ENCODE results near the gene NLRC3.

DNA sequence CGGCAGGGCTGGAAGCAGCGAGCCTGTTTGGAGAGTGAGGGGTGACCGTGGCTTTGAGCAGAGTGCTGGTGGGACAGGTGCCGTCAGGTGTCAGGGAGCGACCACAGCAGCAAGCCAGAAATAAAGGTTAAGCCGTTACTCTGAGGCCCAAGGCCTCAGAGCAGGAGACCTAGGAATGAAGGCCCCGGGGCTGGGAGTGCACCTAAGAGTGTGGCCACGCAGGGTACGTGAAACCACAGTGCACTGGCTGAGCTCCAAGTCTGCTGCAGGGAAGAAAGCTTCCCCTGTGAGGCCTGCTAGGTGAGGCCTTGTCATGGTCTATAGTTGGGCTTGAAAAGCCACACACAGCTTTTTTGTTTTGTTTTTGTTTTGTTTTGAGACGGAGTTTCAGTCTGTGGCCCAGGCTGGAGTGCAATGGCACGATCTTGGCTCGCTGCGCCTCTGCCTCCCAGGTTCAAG lies 67.7 kb downstream of the NLRC3 start:
- TF ChIP-seq, protein P1, sequence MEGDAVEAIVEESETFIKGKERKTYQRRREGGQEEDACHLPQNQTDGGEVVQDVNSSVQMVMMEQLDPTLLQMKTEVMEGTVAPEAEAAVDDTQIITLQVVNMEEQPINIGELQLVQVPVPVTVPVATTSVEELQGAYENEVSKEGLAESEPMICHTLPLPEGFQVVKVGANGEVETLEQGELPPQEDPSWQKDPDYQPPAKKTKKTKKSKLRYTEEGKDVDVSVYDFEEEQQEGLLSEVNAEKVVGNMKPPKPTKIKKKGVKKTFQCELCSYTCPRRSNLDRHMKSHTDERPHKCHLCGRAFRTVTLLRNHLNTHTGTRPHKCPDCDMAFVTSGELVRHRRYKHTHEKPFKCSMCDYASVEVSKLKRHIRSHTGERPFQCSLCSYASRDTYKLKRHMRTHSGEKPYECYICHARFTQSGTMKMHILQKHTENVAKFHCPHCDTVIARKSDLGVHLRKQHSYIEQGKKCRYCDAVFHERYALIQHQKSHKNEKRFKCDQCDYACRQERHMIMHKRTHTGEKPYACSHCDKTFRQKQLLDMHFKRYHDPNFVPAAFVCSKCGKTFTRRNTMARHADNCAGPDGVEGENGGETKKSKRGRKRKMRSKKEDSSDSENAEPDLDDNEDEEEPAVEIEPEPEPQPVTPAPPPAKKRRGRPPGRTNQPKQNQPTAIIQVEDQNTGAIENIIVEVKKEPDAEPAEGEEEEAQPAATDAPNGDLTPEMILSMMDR (IDR thresholded peaks at IDR 0.05) = no peak
- TF ChIP-seq, protein P2, sequence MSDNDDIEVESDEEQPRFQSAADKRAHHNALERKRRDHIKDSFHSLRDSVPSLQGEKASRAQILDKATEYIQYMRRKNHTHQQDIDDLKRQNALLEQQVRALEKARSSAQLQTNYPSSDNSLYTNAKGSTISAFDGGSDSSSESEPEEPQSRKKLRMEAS (IDR thresholded peaks at IDR 0.05; ENCODE audit: low read depth) = no peak
- TF ChIP-seq EP300 (IDR thresholded peaks at IDR 0.05; ENCODE audit: borderline replicate concordance in 1 of 2, low read depth in 1 of 2, low read length in 1 of 2) (no peak), USF1 (IDR thresholded peaks at IDR 0.05; ENCODE audit: borderline replicate concordance, low read depth) (no peak), GABPA (IDR thresholded peaks at IDR 0.05; ENCODE audit: low read depth) (no peak), RAD21 (IDR thresholded peaks at IDR 0.05; ENCODE audit: low read length) (no peak), ELF1 (IDR thresholded peaks at IDR 0.05) (no peak), SIN3A (IDR thresholded peaks at IDR 0.05; ENCODE audit: borderline replicate concordance, low read depth, low read length) (no peak)
